NCI-H146 treated with DMSO at 0.1 percent for 48 hours (cell line): ENCODE data around the gene LANCL2.
"Not testable (repeated sequence)": the region's sequence is repeated elsewhere in the genome, so short reads cannot be mapped to it uniquely, and the experiment has no call there.

Experiments used
- DNase-seq: peaks from one replicate; lab custom pipeline; 2025; ENCODE audit not compliant: unreplicated experiment; lab: John Stamatoyannopoulos, UW

The LANCL2 gene

GRCh38 chr7:55365205-55365674 lies at the start of gene LANCL2:
LANCL2 (plus strand) TSS chr7:55365337; CDS start chr7:55366026, 689 bp downstream.
- peak; percentile 51 for DNase-seq

- DNase-seq = no peak
These were observed 39.8 kb upstream of the LANCL2 start for GRCh38 chr7:55325371-55325792.

GRCh38 chr7:55326081-55326835 lies 38.9 kb upstream of the LANCL2 start:
- DNase-seq = no peak

- no peak for DNase-seq
These were observed 38.1 kb upstream of the LANCL2 start for GRCh38 chr7:55326945-55327626.

- no peak for DNase-seq
These were observed 30.0 kb upstream of the LANCL2 start for GRCh38 chr7:55335151-55335550.

- no peak for DNase-seq
These were observed 29.4 kb upstream of the LANCL2 start for GRCh38 chr7:55335786-55336185.

GRCh38 chr7:55336540-55336939 lies 28.6 kb upstream of the LANCL2 start:
- no peak for DNase-seq

- DNase-seq = no peak
These were observed 25.8 kb upstream of the LANCL2 start for GRCh38 chr7:55339033-55340000.

- DNase-seq = no peak
These were observed 22.8 kb upstream of the LANCL2 start for GRCh38 chr7:55342216-55342871.

- DNase-seq = no peak
These were observed 21.9 kb upstream of the LANCL2 start for GRCh38 chr7:55343002-55343781.

- DNase-seq = no peak
These were observed 21.1 kb upstream of the LANCL2 start for GRCh38 chr7:55343860-55344606.

- DNase-seq = no peak
These were observed 20.3 kb upstream of the LANCL2 start for GRCh38 chr7:55344840-55345239.

- DNase-seq = no peak
These were observed 19.8 kb upstream of the LANCL2 start for GRCh38 chr7:55345292-55345691.

- DNase-seq = no peak
These were observed 16.6 kb upstream of the LANCL2 start for GRCh38 chr7:55348502-55348901.

- DNase-seq = no peak
These were observed 16.0 kb upstream of the LANCL2 start for GRCh38 chr7:55349121-55349520.

- no peak for DNase-seq
These were observed 14.9 kb upstream of the LANCL2 start for GRCh38 chr7:55350281-55350680.

- DNase-seq = no peak
These were observed 13.9 kb upstream of the LANCL2 start for GRCh38 chr7:55351263-55351662.

GRCh38 chr7:55352947-55353273 lies 12.2 kb upstream of the LANCL2 start:
- DNase-seq = not testable (repeated sequence)

GRCh38 chr7:55360486-55360885 lies 4.7 kb upstream of the LANCL2 start:
- no peak for DNase-seq
